GM19043 (cell line): ENCODE measurements around the gene NXF1.

Experiments used
- ATAC-seq: cut with Tn5 transposase; IDR thresholded peaks from one replicate; pipeline ENCODE4 v1.9.1; 2021; ENCODE audit warnings: low read depth; ENCODE audit not compliant: unreplicated experiment

The NXF1 gene

GRCh38 chr11:62747475-62748160, 57.6 kb downstream of the NXF1 start:
- ATAC-seq = no peak
